GM12874 (cell line): Measurements from ENCODE around the gene ZBTB20.

Experiments used
- CTCF ChIP-seq: IDR thresholded peaks from 2 replicates; pipeline ENCODE4 v1.5.1; 2011; ENCODE audit warnings: low read depth, mild to moderate bottlenecking, control low read depth, low read length, moderate library complexity; ENCODE audit not compliant: insufficient read depth

Gene ZBTB20

GRCh38 chr3:114460459-114460858 is 686.6 kb downstream of the ZBTB20 start:
- TF ChIP-seq CTCF = no peak

DNA sequence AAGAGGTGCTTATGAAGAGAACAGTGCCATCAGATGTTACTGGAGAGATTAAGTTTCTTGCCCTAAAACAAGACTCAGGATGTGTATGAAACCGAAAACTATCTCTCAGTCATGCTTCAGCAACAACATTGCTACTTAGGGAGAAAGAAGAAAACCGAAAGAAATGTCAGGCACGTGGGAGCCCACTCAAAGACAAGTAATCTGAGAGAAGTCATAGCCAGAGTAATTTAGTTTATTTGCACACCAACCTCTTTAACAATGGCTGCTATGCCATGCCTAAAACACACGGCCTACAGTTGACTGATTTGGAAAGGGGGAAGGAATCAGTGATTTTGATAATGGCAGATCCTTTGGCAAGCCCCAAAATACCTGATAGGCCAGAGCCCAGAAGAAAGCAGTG is 690.3 kb downstream of the ZBTB20 start:
- no peak for TF ChIP-seq CTCF

DNA sequence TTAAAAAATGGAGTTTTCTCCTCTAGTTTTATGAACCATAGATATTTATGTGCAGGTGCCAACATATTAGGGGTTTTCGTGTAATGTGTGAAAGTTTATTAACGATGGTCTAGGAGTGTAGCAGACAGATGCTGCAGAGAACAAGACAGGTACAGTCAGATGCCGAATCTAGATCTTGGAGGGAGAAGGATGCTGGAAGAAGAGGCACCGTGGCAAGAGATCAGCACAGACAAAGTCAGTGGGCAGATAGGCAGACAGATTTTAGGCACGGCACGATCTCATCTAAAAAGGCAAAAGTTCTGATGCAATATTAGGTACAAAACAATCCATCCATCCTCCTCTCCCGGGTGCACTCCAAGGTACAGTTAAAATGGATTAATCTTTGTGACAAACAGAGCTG is 691.7 kb downstream of the ZBTB20 start:
- no peak for TF ChIP-seq CTCF

DNA sequence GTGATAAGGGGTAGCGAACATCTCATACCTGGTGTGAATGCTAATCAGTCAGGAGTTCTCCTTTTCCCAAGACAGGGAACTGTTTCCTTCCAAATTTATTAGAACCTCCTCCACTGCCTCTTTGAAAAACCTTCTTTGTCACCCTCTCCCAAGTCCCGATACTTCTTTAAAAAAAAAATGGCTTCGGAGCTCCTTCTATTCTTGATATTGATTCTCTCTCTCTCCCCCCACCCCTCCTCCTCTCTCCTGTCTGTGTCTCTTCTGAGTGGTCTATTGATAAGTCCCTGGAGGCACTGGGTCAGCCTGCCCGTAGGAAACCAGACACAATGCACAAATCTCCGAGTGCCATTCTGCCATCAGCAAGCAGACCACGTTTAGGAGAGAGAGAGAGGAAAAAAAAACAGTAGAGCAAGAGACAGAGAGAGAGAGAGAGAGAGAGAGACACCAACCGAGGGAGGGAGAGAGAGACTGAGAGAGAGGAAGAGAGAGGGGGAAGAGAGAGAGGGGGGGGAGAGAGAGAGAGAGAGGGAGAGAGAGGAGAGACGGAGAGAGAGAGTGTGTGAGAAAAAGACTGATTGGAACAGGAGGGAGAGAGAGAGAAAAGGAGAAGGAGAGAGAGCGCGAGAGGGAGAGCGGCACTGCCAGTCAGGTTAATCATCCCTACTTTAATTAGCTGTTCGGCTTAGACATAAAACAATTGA is 692.4 kb downstream of the ZBTB20 start:
- TF ChIP-seq CTCF = no peak

DNA sequence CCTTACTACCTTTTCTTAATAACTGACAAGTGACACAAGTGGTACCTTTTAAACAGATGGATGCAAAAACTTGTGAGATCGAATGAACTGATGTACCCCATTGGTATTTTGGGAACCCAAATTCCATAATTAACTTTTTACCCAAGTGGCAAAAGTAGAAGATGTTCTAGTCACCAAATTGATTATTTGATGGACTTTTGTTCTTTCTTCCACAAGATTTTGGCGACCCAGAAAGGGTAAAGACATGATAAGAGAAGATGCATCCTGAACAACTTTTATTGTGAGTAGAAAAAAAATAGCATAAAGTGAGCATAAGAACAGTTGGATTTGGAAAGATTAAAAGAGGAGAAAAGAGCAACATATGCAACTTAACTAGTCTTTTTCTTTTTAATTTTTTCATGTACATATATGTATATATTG is 693.7 kb downstream of the ZBTB20 start:
- no peak for TF ChIP-seq CTCF

- no peak for TF ChIP-seq CTCF
Observed at GRCh38 chr3:114452937-114453336, 694.2 kb downstream of the ZBTB20 start.

DNA sequence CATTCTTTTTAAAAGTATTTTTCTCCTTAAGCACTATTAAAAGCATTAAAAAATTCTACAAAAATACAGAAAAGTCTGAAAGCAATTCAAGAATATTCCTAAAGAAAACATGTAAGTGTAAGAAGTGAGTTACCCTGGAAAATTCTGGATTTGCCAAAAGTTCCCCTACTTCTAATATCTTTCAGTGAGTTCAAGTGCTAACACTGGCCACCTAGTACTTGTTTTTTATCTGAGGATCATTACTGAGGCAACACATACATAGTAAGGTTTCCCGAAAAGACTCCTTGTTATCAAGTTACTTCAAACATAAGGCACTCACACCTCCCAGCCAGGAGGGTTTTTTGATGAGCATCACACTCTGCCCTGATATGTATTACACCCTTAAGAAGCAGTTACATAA is 694.8 kb downstream of the ZBTB20 start:
- TF ChIP-seq CTCF = no peak
